Ammon's horn (tissue), 1 donor: ENCODE results near the gene NRROS.
"Not testable (repeated sequence)": the region's sequence is repeated elsewhere in the genome, so short reads cannot be mapped to it uniquely, and the experiment has no call there.

ENCODE experiments used
- DNase-seq: peaks from one replicate; pipeline ENCODE4 v3.0.0-alpha.2; 2016; ENCODE audit warnings: low spot score

NRROS gene

GRCh38 chr3:196639483-196640296 lies at the start of gene NRROS:
Gene NRROS, plus strand, starts transcription at chr3:196639694. Its CDS starts 14,846 bp downstream, at chr3:196654540.
- peak; percentile 78 for DNase-seq

- DNase-seq, result no peak
Measured at GRCh38 chr3:196590279-196590678, 49.2 kb upstream of the NRROS start.

GRCh38 chr3:196596355-196596754 lies 43.1 kb upstream of the NRROS start:
- DNase-seq, result no peak

GRCh38 chr3:196597971-196598733 lies 41.3 kb upstream of the NRROS start:
- DNase-seq, result not testable (repeated sequence)

GRCh38 chr3:196599734-196600128 lies 39.8 kb upstream of the NRROS start:
- DNase-seq, result no peak

- no peak for DNase-seq
Measured at GRCh38 chr3:196600359-196600758, 39.1 kb upstream of the NRROS start.

- no peak for DNase-seq
Measured at GRCh38 chr3:196602673-196603072, 36.8 kb upstream of the NRROS start.

GRCh38 chr3:196603683-196604082 lies 35.8 kb upstream of the NRROS start:
- DNase-seq, result no peak

- no peak for DNase-seq
Measured at GRCh38 chr3:196604548-196604947, 34.9 kb upstream of the NRROS start.

- no peak for DNase-seq
Measured at GRCh38 chr3:196608693-196609092, 30.8 kb upstream of the NRROS start.

- peak; percentile 88 for DNase-seq
Measured at GRCh38 chr3:196609343-196609775, 30.1 kb upstream of the NRROS start.

- DNase-seq, result no peak
Measured at GRCh38 chr3:196609805-196610515, 29.5 kb upstream of the NRROS start.

GRCh38 chr3:196611761-196612483 lies 27.6 kb upstream of the NRROS start:
- no peak for DNase-seq

- not testable (repeated sequence) for DNase-seq
Measured at GRCh38 chr3:196615234-196615633, 24.3 kb upstream of the NRROS start.

- no peak for DNase-seq
Measured at GRCh38 chr3:196617256-196617655, 22.2 kb upstream of the NRROS start.

- peak; percentile 33 for DNase-seq
Measured at GRCh38 chr3:196619223-196619622, 20.3 kb upstream of the NRROS start.

GRCh38 chr3:196619627-196620026 lies 19.9 kb upstream of the NRROS start:
- DNase-seq, result not testable (repeated sequence)

- DNase-seq, result no peak
Measured at GRCh38 chr3:196620161-196620604, 19.3 kb upstream of the NRROS start.

- DNase-seq, result no peak
Measured at GRCh38 chr3:196620684-196621083, 18.8 kb upstream of the NRROS start.

- DNase-seq, result no peak
Measured at GRCh38 chr3:196621611-196622010, 17.9 kb upstream of the NRROS start.

- peak; percentile 33 for DNase-seq
Measured at GRCh38 chr3:196624067-196624790, 15.3 kb upstream of the NRROS start.
